ENCODE results near the gene ADGRF1.
A peak's percentile ranks its signal among the peaks of the same experiment; 100 is the strongest.
"Not testable (repeated sequence)": the region's sequence is repeated elsewhere in the genome, so short reads cannot be mapped to it uniquely, and the experiment has no call there.

The ADGRF1 gene

DNA sequence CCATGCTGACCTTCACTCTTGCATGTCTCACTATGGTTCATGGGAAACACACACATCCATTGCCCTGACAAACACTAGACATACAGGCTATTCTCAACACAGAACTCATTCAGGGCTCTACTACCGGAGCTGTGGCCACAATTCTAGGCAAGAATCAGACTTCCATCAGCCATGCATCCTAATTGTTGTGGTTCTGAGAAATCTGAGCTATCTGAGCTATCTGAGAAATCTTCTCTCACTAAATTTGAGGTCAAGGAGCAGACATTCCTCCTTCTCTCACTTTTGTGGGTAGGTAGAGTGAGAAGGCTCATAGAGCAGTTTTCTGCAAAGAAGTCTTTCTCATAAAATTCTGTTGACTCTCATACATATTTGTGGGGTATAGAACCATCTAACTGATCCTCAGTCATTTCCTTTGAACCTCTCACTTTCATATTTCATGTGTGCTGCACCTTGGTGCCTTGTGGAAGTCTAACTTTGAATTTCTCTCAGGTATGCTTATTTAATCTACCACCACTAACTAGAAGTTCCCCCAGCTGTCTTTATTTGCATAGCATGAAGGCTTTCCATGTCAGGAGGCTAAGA, 43.6 kb downstream of the ADGRF1 start:
- ChIA-PET POLR2A (no interaction called here), CTCF (no interaction called here)
- H3K9me3 ChIP-seq (ENCODE audit: control extremely low read depth in 1 of 5, control insufficient read depth in 4 of 5, insufficient read depth in 2 of 5, low read depth in 1 of 5, low read length in 4 of 5), result no peaks in the 10 kb centered on the region
- no peak for DNase-seq
- H3K4me1 ChIP-seq (ENCODE audit: control extremely low read depth in 1 of 4, control insufficient read depth in 4 of 4, insufficient read depth in 4 of 4, low read length in 3 of 4), result no peaks in the 10 kb centered on the region
- H3K27me3 ChIP-seq (replicated peaks in 2 of 5; ENCODE audit: control insufficient read depth in 4 of 5, insufficient read depth in 5 of 5, low read length in 4 of 5), result no peaks in the 10 kb centered on the region
- no CpG with 5 or more reads among the region's 1 CpG for WGBS (ENCODE audit: insufficient coverage)
- no peak overlapping the region for H3K4me3 ChIP-seq (ENCODE audit: control insufficient read depth in 1 of 7, extremely low read depth in 1 of 7, insufficient read depth in 4 of 7, low read depth in 2 of 7, low read length in 6 of 7)
- H3K36me3 ChIP-seq (ENCODE audit: control insufficient read depth in 4 of 4, insufficient read depth in 4 of 4, low read length in 3 of 4), result no peaks in the 10 kb centered on the region
- H3K27ac ChIP-seq (ENCODE audit: insufficient read depth in 1 of 2, low read depth in 1 of 2, low read length in 2 of 2, poor library complexity in 1 of 2, severe bottlenecking in 2 of 2), result no peak overlapping the region

DNA sequence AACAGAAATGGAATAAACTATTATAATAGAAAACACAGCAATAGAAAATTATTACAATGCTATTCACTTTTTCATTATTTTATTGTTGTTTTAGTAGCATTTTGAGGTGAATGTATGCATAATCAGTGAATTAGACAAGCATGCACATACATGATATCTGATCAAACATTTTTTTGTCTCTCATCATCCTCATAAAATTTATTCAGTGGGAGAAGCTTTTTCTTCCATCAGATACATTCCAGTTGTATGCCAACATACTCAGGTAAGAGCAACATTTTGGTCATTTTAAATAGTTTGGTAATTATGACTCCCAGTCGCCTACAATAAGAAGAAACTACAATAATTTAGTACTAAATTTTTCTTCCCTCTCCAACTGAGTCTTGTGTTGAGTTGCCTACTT, 44.5 kb downstream of the ADGRF1 start:
- POLR2A ChIA-PET, result no interaction called here
- CTCF ChIA-PET, result no interaction called here
- no peaks in the 10 kb centered on the region for H3K36me3 ChIP-seq (ENCODE audit: control insufficient read depth in 4 of 4, insufficient read depth in 4 of 4, low read length in 3 of 4)

DNA sequence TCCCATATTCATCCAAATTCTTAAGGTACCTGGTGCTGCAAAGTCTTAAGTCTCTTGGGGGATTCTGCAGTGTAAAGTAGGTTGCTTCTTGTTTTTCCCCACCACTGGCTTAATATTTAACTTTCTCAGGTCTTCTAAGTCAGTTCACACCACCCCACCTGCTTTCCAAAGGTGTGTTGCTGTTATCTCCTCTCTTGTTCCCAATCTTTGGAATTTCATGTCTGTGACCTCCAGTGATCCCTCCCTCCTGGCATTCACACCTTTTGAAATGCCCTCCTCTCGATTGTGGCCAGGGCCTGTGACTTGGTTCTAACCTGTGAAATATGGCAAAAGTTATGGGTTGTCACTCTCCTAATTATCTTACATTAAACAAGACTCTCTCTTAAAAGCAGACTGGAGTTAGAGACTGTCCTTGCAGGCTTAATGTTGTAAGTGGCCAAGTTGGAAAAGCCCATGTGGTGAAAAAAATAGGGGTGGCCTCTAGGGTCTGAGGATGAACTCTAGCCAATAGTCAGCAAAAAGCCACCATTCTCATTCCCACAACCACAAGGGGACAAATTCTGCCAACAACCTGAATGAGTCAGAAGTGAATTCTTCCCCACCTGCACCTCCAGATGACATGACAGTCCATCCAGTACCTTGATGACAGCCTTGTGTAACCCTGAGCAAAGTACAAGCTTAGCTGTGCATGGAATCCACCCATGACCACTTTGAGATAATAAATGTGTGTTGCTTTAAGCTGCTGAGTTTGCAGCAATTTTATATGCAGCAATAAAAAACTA, 45.1 kb downstream of the ADGRF1 start:
- Histone ChIP-seq H3K27me3 (replicated peaks in 2 of 5; ENCODE audit: control insufficient read depth in 4 of 5, insufficient read depth in 5 of 5, low read length in 4 of 5) (no peaks in the 10 kb centered on the region), H3K4me3 (ENCODE audit: control insufficient read depth in 1 of 7, extremely low read depth in 1 of 7, insufficient read depth in 4 of 7, low read depth in 2 of 7, low read length in 6 of 7) (no peak overlapping the region), H3K36me3 (ENCODE audit: control insufficient read depth in 4 of 4, insufficient read depth in 4 of 4, low read length in 3 of 4) (no peaks in the 10 kb centered on the region), H3K4me1 (ENCODE audit: control extremely low read depth in 1 of 4, control insufficient read depth in 4 of 4, insufficient read depth in 4 of 4, low read length in 3 of 4) (no peaks in the 10 kb centered on the region), H3K27ac (ENCODE audit: insufficient read depth in 1 of 2, low read depth in 1 of 2, low read length in 2 of 2, poor library complexity in 1 of 2, severe bottlenecking in 2 of 2) (no peak overlapping the region), H3K9me3 (ENCODE audit: control extremely low read depth in 1 of 5, control insufficient read depth in 4 of 5, insufficient read depth in 2 of 5, low read depth in 1 of 5, low read length in 4 of 5) (no peaks in the 10 kb centered on the region)
- no CpG with 5 or more reads among the region's 1 CpG for WGBS (ENCODE audit: insufficient coverage)
- DNase-seq, result no peak
- ChIA-PET CTCF (no interaction called here), POLR2A (no interaction called here)

More for the DNA sequence above, 44.5 kb downstream of the ADGRF1 start:
- Histone ChIP-seq H3K27ac (ENCODE audit: insufficient read depth in 1 of 2, low read depth in 1 of 2, low read length in 2 of 2, poor library complexity in 1 of 2, severe bottlenecking in 2 of 2) (no peak overlapping the region), H3K4me1 (ENCODE audit: control extremely low read depth in 1 of 4, control insufficient read depth in 4 of 4, insufficient read depth in 4 of 4, low read length in 3 of 4) (no peaks in the 10 kb centered on the region), H3K9me3 (ENCODE audit: control extremely low read depth in 1 of 5, control insufficient read depth in 4 of 5, insufficient read depth in 2 of 5, low read depth in 1 of 5, low read length in 4 of 5) (no peaks in the 10 kb centered on the region), H3K4me3 (ENCODE audit: control insufficient read depth in 1 of 7, extremely low read depth in 1 of 7, insufficient read depth in 4 of 7, low read depth in 2 of 7, low read length in 6 of 7) (no peak overlapping the region), H3K27me3 (replicated peaks in 2 of 5; ENCODE audit: control insufficient read depth in 4 of 5, insufficient read depth in 5 of 5, low read length in 4 of 5) (no peaks in the 10 kb centered on the region)
- WGBS (ENCODE audit: insufficient coverage), result no CpG with 5 or more reads among the region's 1 CpG
- DNase-seq, result no peak

GRCh38 chr6:46994933-46995332, 47.2 kb downstream of the ADGRF1 start:
- no CpG with 5 or more reads among the region's 1 CpG for WGBS (ENCODE audit: insufficient coverage)
- peaks cover 0 to 9% (median 3%) of the 10 kb centered on the region in 4 experiments for H3K4me1 ChIP-seq (ENCODE audit: control extremely low read depth in 1 of 4, control insufficient read depth in 4 of 4, insufficient read depth in 4 of 4, low read length in 3 of 4)
- no peaks in the 10 kb centered on the region for H3K27me3 ChIP-seq (replicated peaks in 2 of 5; ENCODE audit: control insufficient read depth in 4 of 5, insufficient read depth in 5 of 5, low read length in 4 of 5)
- no peak overlapping the region for H3K27ac ChIP-seq (ENCODE audit: insufficient read depth in 1 of 2, low read depth in 1 of 2, low read length in 2 of 2, poor library complexity in 1 of 2, severe bottlenecking in 2 of 2)
- H3K4me3 ChIP-seq (ENCODE audit: control insufficient read depth in 1 of 7, extremely low read depth in 1 of 7, insufficient read depth in 4 of 7, low read depth in 2 of 7, low read length in 6 of 7), result no peak overlapping the region
- no peaks in the 10 kb centered on the region for H3K9me3 ChIP-seq (ENCODE audit: control extremely low read depth in 1 of 5, control insufficient read depth in 4 of 5, insufficient read depth in 2 of 5, low read depth in 1 of 5, low read length in 4 of 5)
- DNase-seq, result no peak
- H3K36me3 ChIP-seq (ENCODE audit: control insufficient read depth in 4 of 4, insufficient read depth in 4 of 4, low read length in 3 of 4), result no peaks in the 10 kb centered on the region
- CTCF ChIA-PET, result no interaction called here
- POLR2A ChIA-PET, result no interaction called here

DNA sequence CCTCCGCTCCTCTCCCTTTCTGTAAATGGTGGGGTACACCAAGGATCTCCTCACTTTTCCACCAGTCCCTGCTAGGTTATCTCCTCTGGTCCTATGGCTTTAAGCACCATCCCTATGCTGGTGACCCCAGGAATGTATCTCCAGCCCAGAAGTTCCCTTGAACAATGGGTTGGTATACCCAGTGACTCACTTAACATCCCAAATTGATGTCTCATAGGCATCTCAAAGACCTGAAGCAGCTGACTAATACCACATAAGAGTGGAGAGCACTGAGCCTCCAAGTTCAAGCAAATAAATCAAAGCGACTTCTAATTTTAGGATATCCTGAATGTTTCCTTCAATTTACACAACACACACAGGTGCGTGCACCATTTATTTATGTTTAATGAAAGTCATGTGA, 48.3 kb downstream of the ADGRF1 start:
- no peak for DNase-seq
- H3K36me3 ChIP-seq (ENCODE audit: control insufficient read depth in 4 of 4, insufficient read depth in 4 of 4, low read length in 3 of 4), result no peaks in the 10 kb centered on the region
- no CpG with 5 or more reads among the region's 3 CpGs for WGBS (ENCODE audit: insufficient coverage)
- ChIA-PET CTCF (interaction anchor here (0.6 to 1.8 kb wide), 4 partner anchors 11 to 669 kb away, joined by 3 to 5 read pairs (median 4); no protein-coding TSS in a partner anchor), POLR2A (no interaction called here)
- H3K9me3 ChIP-seq (ENCODE audit: control extremely low read depth in 1 of 5, control insufficient read depth in 4 of 5, insufficient read depth in 2 of 5, low read depth in 1 of 5, low read length in 4 of 5), result no peaks in the 10 kb centered on the region
- no peak overlapping the region for H3K4me3 ChIP-seq (ENCODE audit: control insufficient read depth in 1 of 7, extremely low read depth in 1 of 7, insufficient read depth in 4 of 7, low read depth in 2 of 7, low read length in 6 of 7)
- H3K27me3 ChIP-seq (replicated peaks in 2 of 5; ENCODE audit: control insufficient read depth in 4 of 5, insufficient read depth in 5 of 5, low read length in 4 of 5), result no peaks in the 10 kb centered on the region
- H3K27ac ChIP-seq (ENCODE audit: insufficient read depth in 1 of 2, low read depth in 1 of 2, low read length in 2 of 2, poor library complexity in 1 of 2, severe bottlenecking in 2 of 2), result no peak overlapping the region
- H3K4me1 ChIP-seq (ENCODE audit: control extremely low read depth in 1 of 4, control insufficient read depth in 4 of 4, insufficient read depth in 4 of 4, low read length in 3 of 4), result peaks cover 0 to 11% (median 5%) of the 10 kb centered on the region in 4 experiments

GRCh38 chr6:46992391-46992790, 49.7 kb downstream of the ADGRF1 start:
- CTCF ChIA-PET, result interaction anchor here (4.1 kb wide), 1 partner anchor 144 kb away, joined by 31 read pairs; no protein-coding TSS in a partner anchor
- H3K27me3 ChIP-seq (replicated peaks in 2 of 5; ENCODE audit: control insufficient read depth in 4 of 5, insufficient read depth in 5 of 5, low read length in 4 of 5); H3K27ac ChIP-seq (ENCODE audit: insufficient read depth in 1 of 2, low read depth in 1 of 2, low read length in 2 of 2, poor library complexity in 1 of 2, severe bottlenecking in 2 of 2); POLR2A ChIA-PET; H3K36me3 ChIP-seq (ENCODE audit: control insufficient read depth in 4 of 4, insufficient read depth in 4 of 4, low read length in 3 of 4); DNase-seq; H3K9me3 ChIP-seq (ENCODE audit: control extremely low read depth in 1 of 5, control insufficient read depth in 4 of 5, insufficient read depth in 2 of 5, low read depth in 1 of 5, low read length in 4 of 5); H3K4me3 ChIP-seq (ENCODE audit: control insufficient read depth in 1 of 7, extremely low read depth in 1 of 7, insufficient read depth in 4 of 7, low read depth in 2 of 7, low read length in 6 of 7): not testable (repeated sequence)
- peaks cover 0 to 12% (median 6%) of the 10 kb centered on the region in 4 experiments for H3K4me1 ChIP-seq (ENCODE audit: control extremely low read depth in 1 of 4, control insufficient read depth in 4 of 4, insufficient read depth in 4 of 4, low read length in 3 of 4)
- 100% methylated on average over 1 of the region's 2 CpGs for WGBS (ENCODE audit: insufficient coverage)

GRCh38 chr6:46990818-46991510, 51.2 kb downstream of the ADGRF1 start:
- H3K27ac ChIP-seq (ENCODE audit: insufficient read depth in 1 of 2, low read depth in 1 of 2, low read length in 2 of 2, poor library complexity in 1 of 2, severe bottlenecking in 2 of 2); H3K27me3 ChIP-seq (replicated peaks in 2 of 5; ENCODE audit: control insufficient read depth in 4 of 5, insufficient read depth in 5 of 5, low read length in 4 of 5); H3K36me3 ChIP-seq (ENCODE audit: control insufficient read depth in 4 of 4, insufficient read depth in 4 of 4, low read length in 3 of 4); H3K9me3 ChIP-seq (ENCODE audit: control extremely low read depth in 1 of 5, control insufficient read depth in 4 of 5, insufficient read depth in 2 of 5, low read depth in 1 of 5, low read length in 4 of 5); POLR2A ChIA-PET: not testable (repeated sequence)
- 23% methylated on average over 1 of the region's 6 CpGs for WGBS (ENCODE audit: insufficient coverage)
- Histone ChIP-seq H3K4me3 (ENCODE audit: control insufficient read depth in 1 of 7, extremely low read depth in 1 of 7, insufficient read depth in 4 of 7, low read depth in 2 of 7, low read length in 6 of 7) (peak overlapping the region in 1 of 7 experiments; percentile 40), H3K4me1 (ENCODE audit: control extremely low read depth in 1 of 4, control insufficient read depth in 4 of 4, insufficient read depth in 4 of 4, low read length in 3 of 4) (peaks cover 0 to 12% (median 8%) of the 10 kb centered on the region in 4 experiments)
- peak; percentile 82 to 89 (median 88) for DNase-seq
- CTCF ChIA-PET, result interaction anchor here (0.6 to 4.1 kb wide), 13 partner anchors 9 to 575 kb away, joined by 3 to 31 read pairs (median 4); no protein-coding TSS in a partner anchor
